Effector memory CD8-positive, alpha-beta T cell (primary cell): Measurements from ENCODE around the gene WNT9B.
A peak's percentile ranks its signal among the peaks of the same experiment; 100 is the strongest.

Source experiments
- ATAC-seq: fragments of 150-1000 bp; cut with Tn5 transposase; replicated peaks from 2 replicates; pipeline ENCODE4 v1.10.0; 2021; ENCODE audit warnings: mild to moderate bottlenecking, moderate library complexity
- DNase-seq, 3 experiments: peaks; one replicate each; pipeline ENCODE4 v3.0.0; 2021
- H3K27ac Mint-ChIP-seq, 2 donors: one replicate each; pipeline ENCODE4 v1.8.0; 2022; ENCODE audit warnings: mild to moderate bottlenecking in 2 of 2, mixed read lengths in 2 of 2, moderate library complexity in 2 of 2
- H3K27me3 Mint-ChIP-seq, 2 donors: one replicate each; pipeline ENCODE4 v1.8.0; 2022; ENCODE audit warnings: mixed read lengths in 2 of 2
- H3K36me3 Mint-ChIP-seq: one replicate; pipeline ENCODE4 v1.8.0; 2022; ENCODE audit warnings: mild to moderate bottlenecking, moderate library complexity, mixed read lengths; ENCODE audit not compliant: insufficient read depth
- H3K4me1 Mint-ChIP-seq, 2 donors: one replicate each; pipeline ENCODE4 v1.8.0; 2022; ENCODE audit warnings: low read depth in 2 of 2, mixed read lengths in 2 of 2
- H3K4me3 Mint-ChIP-seq, 2 donors: one replicate each; pipeline ENCODE4 v1.8.0; 2022; ENCODE audit warnings: mild to moderate bottlenecking in 2 of 2, mixed read lengths in 2 of 2, moderate library complexity in 2 of 2
- H3K9me3 Mint-ChIP-seq, 2 donors: one replicate each; pipeline ENCODE4 v1.8.0; 2022; ENCODE audit warnings: mixed read lengths in 2 of 2

WNT9B gene

GRCh38 chr17:46850688-46851028 is 725 bp upstream of the WNT9B start:
- Mint-ChIP-seq H3K27me3 (peaks cover 74 to 96% of the 10 kb centered on the region in 2 donors), H3K4me3 (peak overlapping the region in 1 of 2 donors; percentile 23), H3K27ac (peak overlapping the region in 1 of 2 donors; percentile 33), H3K36me3 (peaks cover 3% of the 10 kb centered on the region), H3K4me1 (peaks cover 6 to 7% of the 10 kb centered on the region in 2 donors), H3K9me3 (no peaks in the 10 kb centered on the region)
- ATAC-seq, result no peak
- DNase-seq, result no peak

GRCh38 chr17:46853896-46854444 is 2.6 kb downstream of the WNT9B start:
- Mint-ChIP-seq H3K4me1 (peaks cover 6 to 7% of the 10 kb centered on the region in 2 donors), H3K27me3 (peaks cover 59 to 88% of the 10 kb centered on the region in 2 donors), H3K4me3 (no peak overlapping the region), H3K9me3 (no peaks in the 10 kb centered on the region), H3K36me3 (no peaks in the 10 kb centered on the region), H3K27ac (peak overlapping the region in 1 of 2 donors; percentile 16)
- ATAC-seq (no peak), DNase-seq (no peak)

- Mint-ChIP-seq H3K27me3 (peaks cover 54 to 88% of the 10 kb centered on the region in 2 donors), H3K9me3 (no peaks in the 10 kb centered on the region), H3K36me3 (no peaks in the 10 kb centered on the region), H3K4me1 (peaks cover 6 to 7% of the 10 kb centered on the region in 2 donors), H3K4me3 (no peak overlapping the region), H3K27ac (no peak overlapping the region)
- DNase-seq, result no peak
- no peak for ATAC-seq
Observed at GRCh38 chr17:46854515-46854914, 3.1 kb downstream of the WNT9B start.

- Mint-ChIP-seq H3K27me3 (peaks cover 49 to 88% of the 10 kb centered on the region in 2 donors), H3K36me3 (no peaks in the 10 kb centered on the region), H3K4me1 (peaks cover 6 to 7% of the 10 kb centered on the region in 2 donors), H3K4me3 (no peak overlapping the region), H3K27ac (no peak overlapping the region), H3K9me3 (no peaks in the 10 kb centered on the region)
- ATAC-seq (no peak), DNase-seq (no peak)
Observed at GRCh38 chr17:46854948-46855347, 3.6 kb downstream of the WNT9B start.

GRCh38 chr17:46857600-46857999 is 6.2 kb downstream of the WNT9B start:
- no peak for ATAC-seq
- no peak for DNase-seq

GRCh38 chr17:46859996-46860395 is 8.6 kb downstream of the WNT9B start:
- Mint-ChIP-seq H3K4me1 (peaks cover 0 to 3% of the 10 kb centered on the region in 2 donors), H3K4me3 (no peak overlapping the region), H3K36me3 (no peaks in the 10 kb centered on the region), H3K27me3 (peaks cover 28 to 81% of the 10 kb centered on the region in 2 donors), H3K27ac (no peak overlapping the region), H3K9me3 (no peaks in the 10 kb centered on the region)
- DNase-seq (no peak), ATAC-seq (no peak)

More at GRCh38 chr17:46857600-46857999, 6.2 kb downstream of the WNT9B start:
- Mint-ChIP-seq H3K9me3 (no peaks in the 10 kb centered on the region), H3K27me3 (peaks cover 32 to 78% of the 10 kb centered on the region in 2 donors), H3K27ac (no peak overlapping the region), H3K36me3 (no peaks in the 10 kb centered on the region), H3K4me1 (no peaks in the 10 kb centered on the region), H3K4me3 (no peak overlapping the region)

- Mint-ChIP-seq H3K27ac (no peak overlapping the region), H3K4me3 (no peak overlapping the region), H3K9me3 (no peaks in the 10 kb centered on the region), H3K4me1 (peaks cover 0 to 4% of the 10 kb centered on the region in 2 donors), H3K36me3 (no peaks in the 10 kb centered on the region), H3K27me3 (peaks cover 36 to 83% of the 10 kb centered on the region in 2 donors)
- DNase-seq, result no peak
- ATAC-seq, result no peak
Observed at GRCh38 chr17:46862949-46863348, 11.6 kb downstream of the WNT9B start.

- peaks cover 2% of the 10 kb centered on the region for H3K36me3 Mint-ChIP-seq
- no peak overlapping the region for H3K4me3 Mint-ChIP-seq
- DNase-seq (no peak), ATAC-seq (no peak)
- H3K9me3 Mint-ChIP-seq, result no peaks in the 10 kb centered on the region
- no peak overlapping the region for H3K27ac Mint-ChIP-seq
- peaks cover 35 to 83% of the 10 kb centered on the region in 2 donors for H3K27me3 Mint-ChIP-seq
- peaks cover 0 to 4% of the 10 kb centered on the region in 2 donors for H3K4me1 Mint-ChIP-seq
Observed at GRCh38 chr17:46863383-46864121, 12.2 kb downstream of the WNT9B start.

GRCh38 chr17:46865100-46865499 is 13.7 kb downstream of the WNT9B start:
- no peak for ATAC-seq
- Mint-ChIP-seq H3K27ac (no peak overlapping the region), H3K4me1 (peaks cover 0 to 4% of the 10 kb centered on the region in 2 donors), H3K4me3 (no peak overlapping the region), H3K36me3 (peaks cover 2% of the 10 kb centered on the region), H3K27me3 (peaks cover 35 to 71% of the 10 kb centered on the region in 2 donors), H3K9me3 (no peaks in the 10 kb centered on the region)
- DNase-seq, result no peak

- H3K27me3 Mint-ChIP-seq, result peaks cover 32 to 60% of the 10 kb centered on the region in 2 donors
- DNase-seq, result no peak
- H3K4me1 Mint-ChIP-seq, result peaks cover 0 to 4% of the 10 kb centered on the region in 2 donors
- no peaks in the 10 kb centered on the region for H3K9me3 Mint-ChIP-seq
- H3K27ac Mint-ChIP-seq, result no peak overlapping the region
- ATAC-seq, result no peak
- no peak overlapping the region for H3K4me3 Mint-ChIP-seq
- H3K36me3 Mint-ChIP-seq, result peaks cover 2% of the 10 kb centered on the region
Observed at GRCh38 chr17:46866325-46866724, 14.9 kb downstream of the WNT9B start.

GRCh38 chr17:46866747-46867146 is 15.4 kb downstream of the WNT9B start:
- DNase-seq (no peak), ATAC-seq (no peak)
- H3K9me3 Mint-ChIP-seq, result no peaks in the 10 kb centered on the region
- no peak overlapping the region for H3K4me3 Mint-ChIP-seq
- H3K27me3 Mint-ChIP-seq, result peaks cover 30 to 55% of the 10 kb centered on the region in 2 donors
- peaks cover 0 to 4% of the 10 kb centered on the region in 2 donors for H3K4me1 Mint-ChIP-seq
- no peak overlapping the region for H3K27ac Mint-ChIP-seq
- H3K36me3 Mint-ChIP-seq, result peaks cover 2% of the 10 kb centered on the region

- peaks cover 21 to 44% of the 10 kb centered on the region in 2 donors for H3K27me3 Mint-ChIP-seq
- H3K36me3 Mint-ChIP-seq, result peaks cover 2% of the 10 kb centered on the region
- peaks cover 0 to 4% of the 10 kb centered on the region in 2 donors for H3K4me1 Mint-ChIP-seq
- DNase-seq (no peak), ATAC-seq (no peak)
- no peak overlapping the region for H3K27ac Mint-ChIP-seq
- no peak overlapping the region for H3K4me3 Mint-ChIP-seq
- no peaks in the 10 kb centered on the region for H3K9me3 Mint-ChIP-seq
Observed at GRCh38 chr17:46868689-46869187, 17.4 kb downstream of the WNT9B start.

- H3K27me3 Mint-ChIP-seq, result peaks cover 18 to 38% of the 10 kb centered on the region in 2 donors
- H3K27ac Mint-ChIP-seq, result no peak overlapping the region
- H3K4me1 Mint-ChIP-seq, result peaks cover 0 to 5% of the 10 kb centered on the region in 2 donors
- ATAC-seq (no peak), DNase-seq (no peak)
- no peak overlapping the region for H3K4me3 Mint-ChIP-seq
- H3K9me3 Mint-ChIP-seq, result no peaks in the 10 kb centered on the region
- H3K36me3 Mint-ChIP-seq, result peaks cover 2% of the 10 kb centered on the region
Observed at GRCh38 chr17:46869296-46869695, 17.9 kb downstream of the WNT9B start.
